GM19324 (cell line): ENCODE measurements around the gene TMEM33.
"Not testable (repeated sequence)": the region's sequence is repeated elsewhere in the genome, so short reads cannot be mapped to it uniquely, and the experiment has no call there.

ENCODE experiments used
- ATAC-seq: cut with Tn5 transposase; IDR thresholded peaks from one replicate; pipeline ENCODE4 v1.9.1; 2021; ENCODE audit warnings: mild to moderate bottlenecking, moderate library complexity; ENCODE audit not compliant: unreplicated experiment, low FRiP score

TMEM33 gene

GRCh38 chr4:41934901-41935651 lies at the start of gene TMEM33:
TSS of gene TMEM33 (plus strand) at chr4:41935429. CDS start at chr4:41935485, 56 bp downstream.
- peak; percentile 92 for ATAC-seq

- no peak for ATAC-seq
Measured at GRCh38 chr4:41885456-41885855, 49.8 kb upstream of the TMEM33 start.

GRCh38 chr4:41887277-41887676 lies 48.0 kb upstream of the TMEM33 start:
- no peak for ATAC-seq

- ATAC-seq = no peak
Measured at GRCh38 chr4:41887821-41888686, 47.2 kb upstream of the TMEM33 start.

GRCh38 chr4:41888687-41889074 lies 46.5 kb upstream of the TMEM33 start:
- no peak for ATAC-seq

- ATAC-seq = no peak
Measured at GRCh38 chr4:41889317-41889716, 45.9 kb upstream of the TMEM33 start.

GRCh38 chr4:41890085-41890484 lies 45.1 kb upstream of the TMEM33 start:
- ATAC-seq = no peak

- no peak for ATAC-seq
Measured at GRCh38 chr4:41896648-41897047, 38.6 kb upstream of the TMEM33 start.

GRCh38 chr4:41897698-41898097 lies 37.5 kb upstream of the TMEM33 start:
- no peak for ATAC-seq

- ATAC-seq = not testable (repeated sequence)
Measured at GRCh38 chr4:41909136-41909535, 26.1 kb upstream of the TMEM33 start.

GRCh38 chr4:41912546-41912945 lies 22.7 kb upstream of the TMEM33 start:
- ATAC-seq = no peak

- ATAC-seq = no peak
Measured at GRCh38 chr4:41913509-41913908, 21.7 kb upstream of the TMEM33 start.

GRCh38 chr4:41918278-41918677 lies 17.0 kb upstream of the TMEM33 start:
- ATAC-seq = no peak

- ATAC-seq = not testable (repeated sequence)
Measured at GRCh38 chr4:41920416-41920815, 14.8 kb upstream of the TMEM33 start.

- no peak for ATAC-seq
Measured at GRCh38 chr4:41921476-41921875, 13.8 kb upstream of the TMEM33 start.

- no peak for ATAC-seq
Measured at GRCh38 chr4:41927796-41928499, 7.3 kb upstream of the TMEM33 start.

GRCh38 chr4:41930139-41930831 lies 4.9 kb upstream of the TMEM33 start:
- no peak for ATAC-seq

GRCh38 chr4:41932988-41933387 lies 2.2 kb upstream of the TMEM33 start:
- no peak for ATAC-seq

GRCh38 chr4:41933997-41934503 lies 1.2 kb upstream of the TMEM33 start:
- ATAC-seq = no peak

- ATAC-seq = no peak
Measured at GRCh38 chr4:41934514-41934900, 722 bp upstream of the TMEM33 start.
